HG03469 (cell line): Measurements from ENCODE around the gene EIF2S2.

Experiments
- ATAC-seq: cut with Tn5 transposase; IDR thresholded peaks from one replicate; pipeline ENCODE4 v1.9.1; 2021; ENCODE audit warnings: mild to moderate bottlenecking, moderate library complexity, moderate number of reproducible peaks; ENCODE audit not compliant: unreplicated experiment

The EIF2S2 gene

DNA sequence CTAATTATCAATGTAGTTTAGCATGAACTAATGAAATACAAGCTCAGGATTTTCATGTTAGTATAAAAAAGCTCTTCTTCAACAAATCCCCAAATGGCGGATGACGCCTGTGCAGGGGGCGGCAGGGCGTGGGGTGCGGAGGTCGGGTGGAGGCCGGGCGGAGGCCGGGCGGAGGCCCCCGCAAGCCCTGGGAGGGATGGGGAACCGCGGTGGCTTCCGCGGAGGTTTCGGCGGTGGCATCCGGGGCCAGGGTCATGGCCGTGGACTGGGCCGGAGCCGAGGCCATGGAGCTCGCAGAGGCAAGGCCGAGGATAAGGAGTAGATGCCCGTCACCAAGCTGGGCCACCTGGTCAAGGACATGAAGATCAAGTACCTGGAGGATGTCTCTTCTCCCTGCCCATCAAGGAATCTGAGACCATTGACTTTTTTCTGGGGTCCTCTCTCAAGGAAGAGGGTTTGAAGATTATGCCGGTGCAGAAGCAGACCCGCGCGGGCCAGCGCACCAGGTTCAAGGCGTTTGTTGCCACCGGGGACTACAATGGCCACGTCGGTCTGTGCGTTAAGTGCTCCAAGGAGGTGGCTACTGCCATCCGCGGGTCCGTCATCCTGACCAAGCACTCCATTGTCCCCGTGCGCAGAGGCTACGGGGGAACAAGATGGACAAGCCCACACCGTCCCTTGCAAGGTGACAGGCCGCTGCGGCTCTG, 10.4 kb upstream of the EIF2S2 start:
- no peak for ATAC-seq

- ATAC-seq = no peak
Observed at GRCh38 chr20:34120213-34120612, 8.2 kb upstream of the EIF2S2 start.

GRCh38 chr20:34115232-34115631, 3.2 kb upstream of the EIF2S2 start:
- ATAC-seq = no peak

DNA sequence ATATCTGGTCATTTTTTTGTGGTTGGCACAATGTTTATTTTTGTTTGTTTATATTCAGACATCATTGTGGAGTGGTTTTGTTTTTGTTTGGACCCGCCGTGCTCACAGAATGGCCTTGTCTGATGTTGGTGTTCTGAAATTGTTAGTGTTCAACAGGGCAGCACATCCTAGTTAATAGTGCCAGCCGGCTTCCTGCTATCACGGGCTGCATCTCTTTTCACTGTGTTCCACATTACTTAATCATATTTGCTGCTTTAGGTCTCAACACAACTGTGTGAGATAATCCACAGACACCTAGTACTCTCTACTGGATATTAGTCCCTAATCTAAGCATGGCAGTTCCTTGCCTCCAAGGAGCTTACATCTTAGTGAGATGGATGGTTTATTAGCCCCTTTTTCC, 2.8 kb upstream of the EIF2S2 start:
- no peak for ATAC-seq

DNA sequence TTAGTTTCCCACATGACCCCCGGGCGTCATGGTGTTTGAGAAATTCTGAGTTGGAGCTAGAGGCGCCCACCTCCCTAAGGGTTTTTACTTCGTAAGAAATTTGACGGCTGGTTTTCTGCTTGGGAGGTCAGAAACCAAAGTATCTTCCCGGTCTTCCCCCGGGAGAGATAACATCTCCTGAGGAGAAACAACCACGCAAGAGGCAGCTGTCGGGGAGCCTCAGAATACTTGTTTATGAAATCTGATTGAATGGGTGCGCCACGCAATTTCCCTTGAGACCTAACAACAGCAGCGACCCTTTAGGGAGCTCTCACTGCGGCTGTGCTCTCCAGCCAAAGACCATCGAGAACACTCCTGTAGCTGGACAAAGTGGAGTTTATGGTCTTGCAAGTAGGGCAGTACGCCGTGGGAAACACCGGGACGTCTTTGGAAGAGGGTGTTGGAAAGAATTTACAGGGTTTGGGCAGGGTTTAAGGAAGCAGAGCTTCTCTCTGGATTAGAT, 608 bp upstream of the EIF2S2 start:
- no peak for ATAC-seq

DNA sequence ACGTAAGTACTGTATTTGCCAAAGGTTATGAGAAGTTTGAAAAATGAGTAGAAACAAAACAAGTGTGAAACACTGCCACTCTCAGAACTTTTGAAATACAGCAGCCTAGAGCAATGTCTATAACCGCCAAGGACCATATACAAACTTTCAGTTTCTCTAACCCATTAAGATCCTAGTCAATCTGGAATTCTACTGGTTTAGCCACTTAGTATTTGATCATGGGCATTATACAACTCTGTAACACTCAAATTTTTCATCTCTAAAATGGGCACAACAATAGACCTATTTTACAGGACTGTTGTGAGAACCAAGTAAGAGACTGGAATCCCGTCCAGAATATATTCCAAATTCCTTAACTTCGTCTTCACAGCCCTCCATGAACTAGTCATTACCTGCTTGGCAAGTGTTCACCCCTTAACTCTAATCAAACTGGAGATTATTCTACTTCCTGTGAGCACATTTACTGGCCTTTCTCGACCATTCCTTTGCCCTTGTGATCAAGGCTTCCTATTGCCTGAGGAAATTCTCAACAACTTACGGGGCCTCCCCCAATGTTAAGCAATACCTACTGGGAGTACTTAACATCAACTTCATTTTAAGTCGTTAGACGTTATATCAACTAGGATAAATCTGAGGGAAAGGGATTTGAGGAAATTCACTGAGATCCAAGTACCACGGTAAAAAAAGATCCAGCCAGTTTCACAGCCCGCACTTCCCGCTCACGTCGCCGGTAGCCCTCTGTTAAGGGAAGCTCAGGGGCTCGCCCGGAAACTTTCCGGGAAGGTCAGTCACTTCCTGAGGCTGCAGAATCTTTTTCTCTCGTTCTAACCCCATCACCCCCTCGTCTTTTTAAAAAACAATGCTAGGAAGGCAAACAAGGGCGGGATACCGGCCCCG, 1.1 kb downstream of the EIF2S2 start:
- no peak for ATAC-seq

- ATAC-seq = no peak
Observed at GRCh38 chr20:34110025-34110744, 1.9 kb downstream of the EIF2S2 start.

DNA sequence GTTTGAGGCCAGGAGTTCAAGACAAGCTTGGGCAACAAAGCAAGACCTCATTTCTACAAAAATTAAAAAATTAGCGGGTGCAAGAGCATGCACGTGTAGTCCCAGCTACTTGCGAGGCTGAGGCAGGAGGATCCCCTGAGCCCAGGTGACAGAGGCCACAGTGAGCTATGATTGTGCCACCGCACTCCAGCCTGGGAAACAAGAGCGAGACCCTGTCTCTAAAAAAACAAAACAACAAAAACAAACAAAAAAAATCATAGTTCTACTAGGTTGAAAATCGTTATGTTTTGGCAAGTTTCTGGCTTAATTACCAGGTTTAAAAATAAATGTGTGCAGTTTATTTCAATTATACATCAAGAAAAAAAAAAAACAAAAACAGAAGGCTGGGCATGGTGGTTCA, 2.6 kb downstream of the EIF2S2 start:
- no peak for ATAC-seq

GRCh38 chr20:34108616-34109174, 3.3 kb downstream of the EIF2S2 start:
- ATAC-seq = no peak

- no peak for ATAC-seq
Observed at GRCh38 chr20:34105978-34106675, 5.9 kb downstream of the EIF2S2 start.

DNA sequence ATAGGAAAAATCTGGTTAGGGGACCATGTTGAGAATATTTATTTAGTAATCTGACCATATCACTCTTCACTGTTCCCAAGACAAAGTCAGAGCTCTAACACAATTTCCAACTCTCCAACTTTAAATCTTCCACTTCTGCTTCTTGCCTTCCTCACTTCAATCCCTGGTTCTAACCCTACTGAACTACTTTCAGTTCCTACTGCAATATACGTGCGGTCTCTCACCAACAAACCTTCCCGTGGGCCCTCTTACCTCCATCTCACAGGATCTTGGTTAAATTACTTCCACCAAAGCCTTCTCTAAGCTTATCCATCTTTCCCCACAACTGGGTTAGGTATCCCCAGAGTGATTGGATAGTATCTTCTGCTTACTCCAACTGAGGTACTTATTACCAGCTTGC, 8.0 kb downstream of the EIF2S2 start:
- no peak for ATAC-seq

DNA sequence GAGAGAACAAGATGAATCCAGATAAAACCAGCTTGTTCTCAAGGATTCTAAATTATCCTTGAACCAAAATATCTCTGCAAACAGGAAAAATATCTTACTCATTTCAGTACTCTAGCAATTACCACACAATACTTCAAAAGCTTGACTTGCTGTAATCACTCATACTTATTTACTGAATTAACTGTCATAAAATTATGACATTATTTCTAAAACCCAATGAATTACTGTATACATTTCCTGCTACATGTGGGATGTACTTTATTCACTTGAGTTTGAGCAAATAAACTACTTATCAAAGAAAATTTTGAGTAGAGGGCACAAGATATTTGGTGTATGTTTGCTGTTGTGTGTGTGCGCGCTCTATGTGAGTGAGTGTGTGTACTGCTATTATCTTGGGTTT, 9.7 kb downstream of the EIF2S2 start:
- no peak for ATAC-seq

DNA sequence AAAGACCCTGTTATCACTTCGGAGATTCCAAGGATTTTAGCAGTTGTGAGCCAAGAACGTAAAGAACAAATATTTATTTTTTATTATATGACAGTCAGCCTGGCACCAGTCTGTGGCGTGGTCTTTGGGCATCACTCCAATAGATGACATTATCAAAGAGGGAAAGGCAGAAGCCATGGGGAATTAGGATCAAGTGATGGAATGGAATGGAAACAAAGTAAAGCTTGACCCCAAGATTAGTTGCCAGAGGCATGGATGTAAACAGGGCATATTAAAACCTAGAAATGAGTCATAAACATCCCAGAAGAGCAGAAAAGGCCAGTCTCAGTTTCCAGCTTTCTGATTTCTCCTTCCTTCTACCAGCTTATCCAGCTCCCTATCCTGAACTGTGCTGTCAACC, 11.5 kb downstream of the EIF2S2 start:
- ATAC-seq = no peak

DNA sequence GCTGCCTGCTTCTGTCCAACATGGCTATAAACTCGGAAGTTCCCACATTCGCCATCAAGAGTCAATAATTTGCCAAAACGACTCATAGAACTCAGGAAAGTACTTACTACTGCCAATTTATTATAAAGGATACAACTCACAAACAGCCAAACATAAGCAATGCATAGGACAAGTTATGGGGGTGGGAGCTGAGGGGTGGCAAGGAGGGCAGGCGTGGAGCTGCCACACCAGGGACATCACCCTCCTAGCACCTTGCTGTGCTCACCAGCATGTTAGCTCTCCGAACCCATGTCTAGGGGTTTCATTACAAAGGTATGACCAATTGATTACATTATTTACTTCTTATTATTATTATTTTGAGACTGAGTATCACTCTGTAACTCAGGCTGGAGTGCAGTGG, 12.4 kb downstream of the EIF2S2 start:
- no peak for ATAC-seq

- no peak for ATAC-seq
Observed at GRCh38 chr20:34098570-34098969, 13.5 kb downstream of the EIF2S2 start.

GRCh38 chr20:34096699-34097444, 15.2 kb downstream of the EIF2S2 start:
- no peak for ATAC-seq

- ATAC-seq = no peak
Observed at GRCh38 chr20:34095825-34096224, 16.2 kb downstream of the EIF2S2 start.

DNA sequence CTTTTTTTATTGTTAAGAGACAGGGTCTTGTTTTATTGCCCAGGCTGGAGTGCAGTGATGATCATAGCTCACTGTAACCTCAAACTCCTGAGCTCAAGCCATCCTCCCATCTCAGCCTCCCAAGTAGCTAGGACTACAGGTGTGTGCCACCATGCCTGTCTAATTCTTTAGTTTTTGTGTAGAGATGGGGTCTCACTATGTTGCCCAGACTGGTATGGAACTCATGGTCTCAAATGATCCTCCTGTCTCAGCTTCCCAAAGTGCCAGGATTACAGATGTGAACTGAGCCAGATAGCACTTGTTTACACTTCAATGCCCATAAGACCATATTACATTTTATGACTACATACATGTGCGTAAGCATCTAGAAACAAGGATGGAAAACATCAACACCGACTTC, 18.1 kb downstream of the EIF2S2 start:
- ATAC-seq = no peak

DNA sequence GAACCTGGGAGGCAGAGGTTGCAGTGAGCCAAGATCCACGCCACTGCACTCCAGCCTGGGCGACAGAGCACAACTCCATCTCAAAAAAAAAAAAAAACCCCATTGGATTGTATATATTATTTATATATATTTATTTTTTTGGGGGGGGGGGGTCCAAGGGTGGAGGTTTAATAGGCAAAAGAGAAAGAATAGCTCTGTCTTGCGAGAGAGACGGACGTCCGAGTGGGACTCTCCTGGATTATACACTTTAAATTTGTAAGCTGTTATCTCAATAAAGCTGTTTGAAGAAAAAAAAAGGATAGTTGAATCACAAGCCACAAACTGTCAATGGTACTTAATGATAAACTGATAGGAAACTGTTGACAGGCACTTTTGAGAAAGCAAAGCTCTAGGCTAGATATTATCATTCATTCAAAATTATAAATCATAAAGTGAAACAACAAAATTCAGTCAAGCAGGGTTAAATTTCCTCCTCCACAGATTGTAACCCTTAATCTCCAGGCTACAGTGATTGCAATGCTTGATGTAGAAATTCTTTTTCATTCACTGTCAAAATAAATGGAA, 20.3 kb downstream of the EIF2S2 start:
- no peak for ATAC-seq
